ENCODE measurements around the gene CDC16.

CDC16 gene

DNA sequence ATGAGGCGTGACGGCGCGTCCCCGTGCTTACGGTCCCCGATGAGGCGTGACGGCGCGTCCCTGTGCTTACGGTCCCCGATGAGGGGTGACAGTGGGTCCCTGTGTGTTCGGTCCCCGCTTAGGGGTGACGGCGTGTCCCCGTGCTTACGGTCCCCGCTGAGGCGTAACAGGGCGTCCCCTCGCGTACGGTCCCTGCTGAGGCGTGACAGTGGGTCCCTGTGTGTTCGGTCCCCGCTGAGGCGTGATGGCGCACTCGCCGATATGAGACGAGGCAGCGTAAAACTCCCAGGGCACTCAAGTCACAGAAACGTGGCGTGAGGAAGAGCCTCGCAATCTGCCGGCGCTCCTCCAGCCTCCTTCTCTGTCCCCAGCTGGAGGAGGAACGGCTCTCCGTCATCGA is 34.7 kb upstream of the CDC16 start:
- H3K27ac ChIP-seq: no peak overlapping the region
- DNase-seq (ENCODE audit: low spot score): no peak
- POLR2A ChIA-PET (ENCODE audit: low non-redundant PET): no interaction called here
- TF ChIP-seq, protein P1, sequence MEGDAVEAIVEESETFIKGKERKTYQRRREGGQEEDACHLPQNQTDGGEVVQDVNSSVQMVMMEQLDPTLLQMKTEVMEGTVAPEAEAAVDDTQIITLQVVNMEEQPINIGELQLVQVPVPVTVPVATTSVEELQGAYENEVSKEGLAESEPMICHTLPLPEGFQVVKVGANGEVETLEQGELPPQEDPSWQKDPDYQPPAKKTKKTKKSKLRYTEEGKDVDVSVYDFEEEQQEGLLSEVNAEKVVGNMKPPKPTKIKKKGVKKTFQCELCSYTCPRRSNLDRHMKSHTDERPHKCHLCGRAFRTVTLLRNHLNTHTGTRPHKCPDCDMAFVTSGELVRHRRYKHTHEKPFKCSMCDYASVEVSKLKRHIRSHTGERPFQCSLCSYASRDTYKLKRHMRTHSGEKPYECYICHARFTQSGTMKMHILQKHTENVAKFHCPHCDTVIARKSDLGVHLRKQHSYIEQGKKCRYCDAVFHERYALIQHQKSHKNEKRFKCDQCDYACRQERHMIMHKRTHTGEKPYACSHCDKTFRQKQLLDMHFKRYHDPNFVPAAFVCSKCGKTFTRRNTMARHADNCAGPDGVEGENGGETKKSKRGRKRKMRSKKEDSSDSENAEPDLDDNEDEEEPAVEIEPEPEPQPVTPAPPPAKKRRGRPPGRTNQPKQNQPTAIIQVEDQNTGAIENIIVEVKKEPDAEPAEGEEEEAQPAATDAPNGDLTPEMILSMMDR (conservative IDR thresholded peaks at IDR 0.05; ENCODE audit: low read depth): no peak
- CTCF ChIA-PET: interaction anchor here (0.7 kb wide), 1 partner anchor 237 kb away, joined by 3 read pairs; no protein-coding TSS in a partner anchor

DNA sequence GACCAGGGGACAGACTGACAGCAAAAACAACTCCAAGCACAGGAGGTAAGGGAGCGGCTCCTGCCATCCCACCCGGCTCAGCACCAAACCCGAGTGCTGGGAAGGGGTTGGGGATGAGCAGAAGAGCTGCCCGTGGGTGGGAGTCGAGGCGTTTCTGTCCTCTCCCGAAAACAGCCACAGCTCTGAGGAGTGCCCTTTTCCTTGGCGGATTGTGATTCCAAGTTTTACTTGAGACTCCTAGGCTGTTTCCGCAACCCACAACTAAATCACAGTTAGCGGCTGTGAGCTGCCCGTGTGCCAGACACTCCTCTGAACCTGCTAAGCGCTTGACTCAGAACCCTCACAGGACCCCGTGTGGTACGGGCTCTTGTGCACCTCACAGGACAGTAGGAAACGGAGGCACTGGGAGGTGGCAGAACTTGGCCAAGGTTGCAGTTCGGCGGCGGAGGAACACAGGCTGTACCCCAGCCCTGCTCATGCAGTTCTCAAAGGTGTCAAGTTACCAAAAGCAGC is 34.2 kb upstream of the CDC16 start:
- ChIA-PET CTCF (interaction anchor here (0.5 to 0.7 kb wide), 2 partner anchors 222 to 238 kb away, joined by 3 to 4 read pairs; no protein-coding TSS in a partner anchor), POLR2A (ENCODE audit: low non-redundant PET) (no interaction called here)
- TF ChIP-seq, protein P1 (conservative IDR thresholded peaks at IDR 0.05; ENCODE audit: low read depth): no peak
- H3K27ac ChIP-seq: no peak overlapping the region
- DNase-seq (ENCODE audit: low spot score): no peak

DNA sequence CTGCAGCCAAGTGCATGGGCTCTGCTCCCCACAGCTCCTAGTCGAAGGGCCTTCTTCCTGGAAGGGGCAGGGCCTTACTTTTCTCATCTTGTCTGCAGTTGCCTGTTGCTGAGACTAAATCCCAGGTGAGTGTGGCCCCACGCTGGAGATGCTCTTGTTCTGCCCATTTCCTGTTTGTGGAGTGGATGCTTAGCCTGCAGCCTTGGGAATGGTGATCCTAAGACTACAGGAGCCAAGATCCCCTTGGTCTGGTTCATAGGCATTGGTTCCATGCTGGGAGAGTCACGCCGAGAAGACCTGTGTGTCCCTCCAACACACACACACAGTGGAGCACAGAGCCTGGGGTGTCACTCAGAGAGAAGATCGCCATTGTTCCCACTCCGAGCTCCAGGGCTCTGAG is 32.1 kb upstream of the CDC16 start:
- ChIA-PET CTCF (no interaction called here), POLR2A (ENCODE audit: low non-redundant PET) (no interaction called here)
- no peak for DNase-seq (ENCODE audit: low spot score)
- no peak overlapping the region for H3K27ac ChIP-seq
- TF ChIP-seq, protein P1 (conservative IDR thresholded peaks at IDR 0.05; ENCODE audit: low read depth): no peak

DNA sequence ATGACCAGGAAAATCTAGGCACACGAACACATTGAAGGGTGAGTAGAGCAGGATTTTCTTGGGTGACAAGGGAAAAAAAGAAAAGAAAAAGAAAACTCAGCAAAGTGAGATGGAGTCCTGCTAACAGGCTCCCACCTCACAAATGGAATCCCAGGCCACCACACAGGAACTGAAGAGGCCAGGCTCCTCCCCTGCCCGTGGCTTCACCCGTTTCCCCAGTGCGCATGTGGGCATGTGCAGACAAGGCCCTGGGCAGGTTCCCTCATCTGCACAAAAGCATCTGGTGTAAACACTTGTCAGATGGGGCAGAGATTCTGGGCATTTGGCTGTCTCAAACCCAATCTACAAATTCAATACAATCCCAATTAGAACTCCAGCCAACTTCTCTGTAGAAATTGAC is 31.2 kb upstream of the CDC16 start:
- CTCF ChIA-PET: no interaction called here
- H3K27ac ChIP-seq: no peak overlapping the region
- DNase-seq (ENCODE audit: low spot score): no peak
- POLR2A ChIA-PET (ENCODE audit: low non-redundant PET): no interaction called here
- TF ChIP-seq, protein P1 (conservative IDR thresholded peaks at IDR 0.05; ENCODE audit: low read depth): no peak

DNA sequence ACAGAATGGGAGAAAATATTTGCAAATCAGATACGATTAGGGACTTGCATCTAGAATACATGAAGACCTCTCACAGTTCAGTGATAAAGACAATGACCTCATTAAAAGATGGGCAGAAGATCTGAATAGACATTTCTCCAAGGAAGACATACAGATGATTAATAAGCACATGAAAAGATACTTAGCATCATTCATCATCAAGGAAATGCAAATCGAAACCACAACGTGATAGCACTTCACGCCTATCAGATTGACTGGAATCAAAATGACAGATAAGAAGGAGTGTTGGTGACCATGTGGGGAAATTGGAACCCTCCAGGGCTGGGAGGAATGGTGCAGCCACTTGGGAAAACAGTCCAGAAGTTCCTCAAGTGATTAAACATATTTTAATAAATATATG is 29.8 kb upstream of the CDC16 start:
- TF ChIP-seq, protein P1 (conservative IDR thresholded peaks at IDR 0.05; ENCODE audit: low read depth): no peak
- DNase-seq (ENCODE audit: low spot score): no peak
- ChIA-PET CTCF (no interaction called here), POLR2A (ENCODE audit: low non-redundant PET) (no interaction called here)
- no peak overlapping the region for H3K27ac ChIP-seq

DNA sequence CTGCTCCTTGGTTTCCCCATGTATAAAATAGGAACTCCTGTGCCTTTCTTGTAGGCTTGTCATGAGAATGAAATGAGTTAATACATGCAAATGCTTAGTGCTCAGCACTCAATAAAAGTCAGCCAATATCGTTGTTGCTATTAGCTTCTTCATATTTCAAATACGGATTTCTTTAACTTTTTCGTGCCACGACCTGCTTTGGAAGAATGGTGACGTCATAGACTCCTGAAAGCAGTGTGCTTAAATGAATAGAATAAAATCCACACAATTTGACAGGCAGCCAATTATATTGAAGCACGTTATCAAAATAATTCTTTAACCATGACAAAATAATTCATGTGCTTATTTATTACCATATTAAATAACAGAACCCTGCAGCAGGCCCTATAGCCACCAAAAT is 26.6 kb upstream of the CDC16 start:
- TF ChIP-seq, protein P1 (conservative IDR thresholded peaks at IDR 0.05; ENCODE audit: low read depth): no peak
- POLR2A ChIA-PET (ENCODE audit: low non-redundant PET): no interaction called here
- CTCF ChIA-PET: no interaction called here
- no peak for DNase-seq (ENCODE audit: low spot score)
- no peak overlapping the region for H3K27ac ChIP-seq

Measured in RWPE1 (cell line).